CD4-positive, alpha-beta T cell treated with Interleukin-1 beta for 1 hour (primary cell): ENCODE data around the gene KIF17.
"Not testable (repeated sequence)": the region's sequence is repeated elsewhere in the genome, so short reads cannot be mapped to it uniquely, and the experiment has no call there.

Source experiments
- DNase-seq, 2 donors: peaks; one replicate each; pipeline ENCODE4 v3.0.0-alpha.2; 2020 to 2022

Gene KIF17

GRCh38 chr1:20726932-20727745 lies 9.3 kb upstream of the KIF17 start:
- no peak for DNase-seq

- DNase-seq: no peak
Observed at GRCh38 chr1:20726118-20726911, 8.5 kb upstream of the KIF17 start.

- no peak for DNase-seq
Observed at GRCh38 chr1:20725189-20726117, 7.6 kb upstream of the KIF17 start.

- DNase-seq: no peak
Observed at GRCh38 chr1:20724364-20725188, 6.8 kb upstream of the KIF17 start.

GRCh38 chr1:20723537-20724363 lies 5.9 kb upstream of the KIF17 start:
- DNase-seq: no peak

GRCh38 chr1:20723159-20723536 lies 5.3 kb upstream of the KIF17 start:
- no peak for DNase-seq

- DNase-seq: no peak
Observed at GRCh38 chr1:20721117-20722061, 3.6 kb upstream of the KIF17 start.

- no peak for DNase-seq
Observed at GRCh38 chr1:20720631-20721091, 2.9 kb upstream of the KIF17 start.

GRCh38 chr1:20719871-20720620 lies 2.2 kb upstream of the KIF17 start:
- DNase-seq: no peak

GRCh38 chr1:20719261-20719660 lies 1.5 kb upstream of the KIF17 start:
- no peak for DNase-seq

- not testable (repeated sequence) for DNase-seq
Observed at GRCh38 chr1:20718343-20718882, 606 bp upstream of the KIF17 start.

GRCh38 chr1:20716232-20716631 lies 1.6 kb downstream of the KIF17 start:
- no peak for DNase-seq

- DNase-seq: no peak
Observed at GRCh38 chr1:20715406-20715805, 2.4 kb downstream of the KIF17 start.

GRCh38 chr1:20713440-20713839 lies 4.4 kb downstream of the KIF17 start:
- no peak for DNase-seq

GRCh38 chr1:20712215-20712577 lies 5.6 kb downstream of the KIF17 start:
- no peak for DNase-seq

- DNase-seq: no peak
Observed at GRCh38 chr1:20711285-20712214, 6.3 kb downstream of the KIF17 start.

GRCh38 chr1:20710469-20711284 lies 7.1 kb downstream of the KIF17 start:
- DNase-seq: no peak
